SJCRH30 (cell line): ENCODE data around the gene CD40LG. TPM values are rescaled to one million over a fixed set of nuclear protein-coding genes. Genes with fewer than 3 reads are reported as not detected.

ENCODE experiments used
- DNase-seq, 2 experiments: peaks; one replicate each; pipeline ENCODE4 v3.0.0-alpha.2; 2015 to 2020
- H3K27ac ChIP-seq: fragments of 250-450 bp; sonication (Bioruptor Pico); 2 replicates; pipeline ENCODE4 v1.5.1; 2020; ENCODE audit warnings: mild to moderate bottlenecking, moderate library complexity
- H3K27me3 ChIP-seq: fragments of 250-450 bp; sonication (Bioruptor Pico); 2 replicates; pipeline ENCODE4 v1.5.1; 2020; ENCODE audit warnings: mild to moderate bottlenecking, moderate library complexity
- H3K36me3 ChIP-seq: fragments of 250-450 bp; sonication (Bioruptor Pico); 2 replicates; pipeline ENCODE4 v1.5.1; 2020; ENCODE audit warnings: mild to moderate bottlenecking, moderate library complexity
- H3K4me1 ChIP-seq: fragments of 250-450 bp; sonication (Bioruptor Pico); 2 replicates; pipeline ENCODE4 v1.5.1; 2020; ENCODE audit warnings: mild to moderate bottlenecking, moderate library complexity
- H3K4me3 ChIP-seq: fragments of 250-450 bp; sonication (Bioruptor Pico); 2 replicates; pipeline ENCODE4 v1.5.1; 2020; ENCODE audit warnings: mild to moderate bottlenecking, moderate library complexity
- H3K9me3 ChIP-seq: fragments of 250-450 bp; sonication (Bioruptor Pico); replicated peaks from 2 replicates; pipeline ENCODE4 v1.5.1; 2020; ENCODE audit warnings: mild to moderate bottlenecking, moderate library complexity
- total RNA-seq: library from RNA; depleted of rRNA; stranded (reverse); fragments of >200 nt; shearing (Covaris generic); gene quantifications from 2 replicates; pipeline ENCODE4 v1.2.3, GENCODE V29; 2014; rRNA removed

The CD40LG gene
- not detected in 2 replicates for total RNA-seq

DNA sequence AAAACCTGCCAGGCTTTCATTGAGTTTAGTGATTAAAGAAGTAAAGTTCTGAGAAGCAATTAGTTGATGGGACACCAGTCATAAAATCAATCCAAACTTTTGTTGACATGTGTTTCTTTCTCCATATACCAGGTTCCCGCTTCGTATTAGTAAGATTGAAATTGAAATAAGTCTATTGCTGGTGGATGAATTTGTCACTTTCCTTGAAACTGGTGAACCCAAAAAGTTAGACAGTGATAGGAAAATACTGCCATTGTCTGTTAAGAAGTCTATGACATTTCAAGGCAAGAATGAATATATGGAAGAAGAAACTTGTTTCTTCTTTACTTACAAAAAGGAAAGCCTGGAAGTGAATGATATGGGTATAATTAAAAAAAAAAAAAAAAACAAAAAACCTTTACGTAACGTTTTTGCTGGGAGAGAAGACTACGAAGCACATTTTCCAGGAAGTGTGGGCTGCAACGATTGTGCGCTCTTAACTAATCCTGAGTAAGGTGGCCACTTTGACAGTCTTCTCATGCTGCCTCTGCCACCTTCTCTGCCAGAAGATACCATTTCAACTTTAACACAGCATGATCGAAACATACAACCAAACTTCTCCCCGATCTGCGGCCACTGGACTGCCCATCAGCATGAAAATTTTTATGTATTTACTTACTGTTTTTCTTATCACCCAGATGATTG is at the start of gene CD40LG:
TSS of gene CD40LG (plus strand) at position 482 of the 684 bp plus-strand sequence. CDS start at position 573, 91 bp downstream.
- H3K27me3 ChIP-seq: no peaks in the 10 kb centered on the region
- H3K36me3 ChIP-seq: no peaks in the 10 kb centered on the region
- no peak for DNase-seq
- H3K4me1 ChIP-seq: no peaks in the 10 kb centered on the region
- no peak within 1 kb of the TSS for H3K4me3 ChIP-seq
- no peak within 1 kb of the TSS for H3K27ac ChIP-seq
- no peaks in the 10 kb centered on the region for H3K9me3 ChIP-seq

DNA sequence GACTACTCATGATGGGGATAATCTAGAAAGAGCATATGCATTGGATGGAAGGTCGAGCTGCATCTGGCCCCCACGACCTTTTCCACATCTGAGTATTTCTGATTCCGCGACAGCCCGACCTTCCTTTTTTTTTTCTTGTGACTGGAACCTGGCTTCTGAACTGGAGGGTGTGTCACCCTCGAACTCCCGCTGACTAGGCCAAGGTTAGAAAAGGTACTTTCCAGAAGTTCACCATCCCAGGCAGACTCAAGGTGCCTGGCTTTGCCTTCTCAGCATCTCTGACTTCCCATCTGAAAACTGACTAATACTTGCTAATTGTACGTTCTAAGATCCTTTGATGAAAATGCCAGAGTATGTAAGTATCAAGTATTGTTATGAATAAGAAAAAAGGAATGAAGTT is 49.3 kb upstream of the CD40LG start:
- DNase-seq: no peak
- H3K27me3 ChIP-seq: no peaks in the 10 kb centered on the region

DNA sequence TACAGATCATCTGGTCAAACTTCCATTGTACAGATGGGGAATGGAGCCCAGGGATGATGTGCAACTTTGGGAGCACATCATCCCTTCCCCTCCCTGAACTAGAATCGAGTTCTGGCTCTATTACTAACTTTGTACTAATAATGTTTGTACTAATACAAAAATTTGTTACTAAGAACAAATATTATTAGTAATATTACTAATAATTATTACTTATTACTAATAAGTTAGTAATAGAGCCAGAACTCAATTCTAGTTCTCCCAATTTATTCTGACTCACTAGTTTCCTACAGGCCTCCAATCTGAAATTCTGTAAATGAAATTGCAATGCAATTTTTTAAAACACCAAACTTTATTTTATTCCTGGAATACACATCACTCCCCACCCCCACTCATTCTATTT is 47.9 kb upstream of the CD40LG start:
- DNase-seq: no peak
- Histone ChIP-seq H3K4me3 (no peak overlapping the region), H3K36me3 (no peaks in the 10 kb centered on the region), H3K4me1 (no peaks in the 10 kb centered on the region), H3K9me3 (no peaks in the 10 kb centered on the region), H3K27ac (no peak overlapping the region), H3K27me3 (no peaks in the 10 kb centered on the region)

More for the DNA sequence above, 49.3 kb upstream of the CD40LG start:
- Histone ChIP-seq H3K9me3 (no peaks in the 10 kb centered on the region), H3K4me3 (no peak overlapping the region), H3K36me3 (no peaks in the 10 kb centered on the region), H3K27ac (no peak overlapping the region), H3K4me1 (no peaks in the 10 kb centered on the region)

DNA sequence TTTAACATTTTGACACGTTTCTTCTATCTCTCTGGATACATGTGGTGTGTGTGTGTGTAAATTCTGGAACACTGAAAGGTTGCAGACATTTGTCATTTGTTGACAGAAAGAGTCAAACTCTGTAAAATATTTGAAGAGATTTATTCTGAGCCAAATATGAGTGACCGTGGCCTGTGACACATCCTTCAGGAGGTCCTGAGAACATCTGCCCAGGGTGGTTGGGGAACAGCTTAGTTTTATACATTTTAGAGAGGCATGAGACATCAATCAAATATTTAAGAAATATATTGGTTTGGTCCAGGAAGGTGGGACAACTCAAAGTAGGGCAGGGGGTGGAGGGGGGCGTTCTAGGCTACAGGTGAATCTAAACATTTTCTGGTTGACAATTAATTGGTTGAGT is 40.7 kb upstream of the CD40LG start:
- Histone ChIP-seq H3K36me3 (no peaks in the 10 kb centered on the region), H3K27ac (no peak overlapping the region), H3K27me3 (no peaks in the 10 kb centered on the region), H3K4me3 (no peak overlapping the region), H3K4me1 (no peaks in the 10 kb centered on the region), H3K9me3 (no peaks in the 10 kb centered on the region)
- DNase-seq: no peak

DNA sequence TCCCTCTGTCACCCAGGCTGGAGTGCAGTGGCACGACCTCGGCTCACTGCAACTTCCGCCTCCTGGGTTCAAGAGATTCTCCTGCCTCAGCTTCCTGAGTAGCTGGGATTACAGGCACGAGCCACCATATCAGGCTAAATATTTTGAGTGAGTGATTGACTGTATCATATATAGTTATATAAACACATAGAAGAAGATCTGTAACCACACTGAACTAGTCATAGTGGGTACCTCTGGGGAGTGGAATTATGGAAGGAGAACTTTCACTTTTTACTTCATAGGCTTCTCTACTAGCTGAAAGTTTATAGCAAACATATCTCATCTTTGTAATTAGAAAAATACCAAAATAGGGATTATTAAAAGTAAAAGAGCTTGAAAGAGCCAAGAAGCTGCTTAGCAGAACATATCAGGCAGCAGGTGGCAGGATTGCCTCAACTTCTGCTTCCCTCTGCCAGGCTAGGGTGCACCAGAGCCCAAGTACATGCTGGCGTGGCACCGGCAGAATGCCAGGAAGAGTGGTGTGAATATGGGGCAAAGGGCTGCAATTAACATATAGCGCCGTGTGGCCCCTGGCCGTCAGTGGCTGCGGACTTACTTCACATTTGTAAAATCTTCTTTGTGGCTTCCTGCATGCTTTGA is 39.5 kb upstream of the CD40LG start:
- H3K9me3 ChIP-seq: no peaks in the 10 kb centered on the region
- H3K4me1 ChIP-seq: no peaks in the 10 kb centered on the region
- peak in 1 of 2 experiments; percentile 3 for DNase-seq
- no peak overlapping the region for H3K27ac ChIP-seq
- no peak overlapping the region for H3K4me3 ChIP-seq
- no peaks in the 10 kb centered on the region for H3K27me3 ChIP-seq
- H3K36me3 ChIP-seq: no peaks in the 10 kb centered on the region

DNA sequence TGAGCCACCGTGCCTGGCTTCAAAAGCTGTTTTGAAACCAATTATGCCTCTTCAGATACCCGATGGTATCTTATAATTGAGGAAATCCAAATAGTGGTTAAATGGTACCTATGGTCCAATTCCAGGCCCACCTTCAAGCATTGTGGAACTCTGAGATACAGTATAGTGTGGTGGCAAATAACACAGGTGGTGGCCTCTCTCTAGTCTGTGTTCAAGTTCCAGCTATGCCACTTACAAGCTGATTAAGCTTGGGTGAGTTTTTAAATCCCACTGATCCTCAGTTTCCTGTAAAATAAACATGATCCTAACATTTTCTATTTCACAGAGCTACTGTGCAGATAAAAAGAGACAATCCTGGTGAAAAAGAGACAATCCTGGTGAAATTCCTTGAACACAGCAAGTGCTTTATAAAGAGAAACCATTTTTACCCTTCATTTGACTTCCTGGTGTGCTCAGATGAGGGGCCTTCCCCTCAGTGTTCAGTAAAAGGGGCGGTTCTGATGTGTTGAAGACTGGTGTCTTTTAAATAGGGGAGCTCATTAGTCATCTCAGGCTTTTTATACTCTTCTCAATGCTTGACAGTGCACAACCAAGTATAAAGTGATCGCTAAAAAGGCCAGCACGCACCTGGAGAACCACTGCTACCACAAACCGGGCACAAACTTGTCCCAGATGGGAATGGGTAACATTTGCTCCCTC is 30.8 kb upstream of the CD40LG start:
- DNase-seq: no peak

DNA sequence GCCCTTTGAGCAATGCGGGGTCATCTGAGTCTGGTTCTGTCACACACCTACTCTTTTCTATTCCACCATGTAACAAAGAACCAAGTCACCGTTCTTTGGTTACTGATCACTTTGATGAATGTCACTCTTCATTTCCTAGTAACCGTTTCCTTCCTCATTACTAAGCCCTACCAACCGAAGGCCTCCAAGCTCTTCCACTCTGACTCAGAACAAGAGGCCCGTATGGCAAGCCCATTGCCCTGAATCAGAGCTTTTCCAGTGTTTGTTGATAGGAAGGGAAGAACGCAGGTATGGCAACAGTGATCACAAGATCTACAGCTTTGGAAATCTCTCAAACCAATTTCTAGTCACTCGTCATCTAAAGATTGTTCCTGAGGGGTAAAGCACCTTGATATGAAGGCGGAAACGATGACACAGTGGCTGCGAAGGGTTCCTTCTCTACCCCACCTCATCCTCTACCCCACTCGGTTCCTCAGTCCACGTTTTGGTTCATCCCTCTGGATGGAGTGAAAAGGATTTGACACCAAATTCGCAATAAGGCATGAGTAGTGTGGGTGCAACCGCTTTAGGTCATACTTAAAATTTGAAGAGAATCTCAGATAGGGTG is 28.0 kb upstream of the CD40LG start:
- no peak overlapping the region for H3K27ac ChIP-seq
- no peaks in the 10 kb centered on the region for H3K27me3 ChIP-seq
- no peaks in the 10 kb centered on the region for H3K4me1 ChIP-seq
- DNase-seq: no peak
- H3K36me3 ChIP-seq: no peaks in the 10 kb centered on the region
- H3K9me3 ChIP-seq: no peaks in the 10 kb centered on the region
- no peak overlapping the region for H3K4me3 ChIP-seq

More for the DNA sequence above, 30.8 kb upstream of the CD40LG start:
- H3K4me3 ChIP-seq: no peak overlapping the region
- no peaks in the 10 kb centered on the region for H3K36me3 ChIP-seq
- H3K27me3 ChIP-seq: no peaks in the 10 kb centered on the region
- H3K27ac ChIP-seq: no peak overlapping the region
- H3K9me3 ChIP-seq: no peaks in the 10 kb centered on the region
- H3K4me1 ChIP-seq: no peaks in the 10 kb centered on the region

DNA sequence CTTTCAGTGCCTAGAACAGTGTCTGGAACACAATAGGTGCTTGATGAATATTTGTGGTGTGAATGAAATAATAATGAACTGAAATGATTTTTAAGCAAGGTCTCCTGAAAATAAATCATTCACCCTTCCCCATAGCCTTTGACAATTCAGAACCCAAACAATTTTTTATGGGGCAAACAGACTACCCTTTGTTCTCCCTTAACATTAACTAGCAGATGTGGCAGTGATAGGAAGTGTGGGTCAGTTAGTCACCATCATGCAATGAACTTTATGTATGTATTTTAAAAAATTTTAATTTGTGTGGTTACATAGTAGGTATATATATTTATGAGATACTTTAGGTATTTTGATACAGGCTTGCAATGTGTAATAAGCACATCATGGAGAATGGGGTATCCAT is 27.2 kb upstream of the CD40LG start:
- H3K27ac ChIP-seq: no peak overlapping the region
- H3K4me1 ChIP-seq: no peaks in the 10 kb centered on the region
- DNase-seq: no peak
- no peak overlapping the region for H3K4me3 ChIP-seq
- no peaks in the 10 kb centered on the region for H3K9me3 ChIP-seq
- H3K27me3 ChIP-seq: no peaks in the 10 kb centered on the region
- H3K36me3 ChIP-seq: no peaks in the 10 kb centered on the region

DNA sequence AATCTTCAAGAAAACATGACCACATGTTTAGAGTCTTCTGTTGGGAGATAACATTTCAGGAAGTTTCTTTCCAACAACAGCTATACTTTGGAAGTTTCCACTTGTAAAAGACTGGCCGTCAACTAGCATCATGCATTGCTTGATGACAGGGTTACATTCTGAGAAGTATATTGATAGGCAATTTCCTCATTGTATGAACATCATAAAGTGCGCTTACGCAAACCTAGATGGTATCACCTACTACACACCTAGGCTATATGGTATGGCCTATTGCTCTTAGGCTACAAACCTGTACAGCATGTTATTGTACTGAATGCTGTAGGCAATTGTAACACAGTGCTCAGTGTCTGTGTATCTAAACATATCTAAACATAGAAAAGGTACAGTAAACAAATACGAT is 25.4 kb upstream of the CD40LG start:
- H3K4me1 ChIP-seq: no peaks in the 10 kb centered on the region
- DNase-seq: no peak
- H3K27ac ChIP-seq: no peak overlapping the region
- H3K4me3 ChIP-seq: no peak overlapping the region
- no peaks in the 10 kb centered on the region for H3K36me3 ChIP-seq
- no peaks in the 10 kb centered on the region for H3K27me3 ChIP-seq
- H3K9me3 ChIP-seq: no peaks in the 10 kb centered on the region

DNA sequence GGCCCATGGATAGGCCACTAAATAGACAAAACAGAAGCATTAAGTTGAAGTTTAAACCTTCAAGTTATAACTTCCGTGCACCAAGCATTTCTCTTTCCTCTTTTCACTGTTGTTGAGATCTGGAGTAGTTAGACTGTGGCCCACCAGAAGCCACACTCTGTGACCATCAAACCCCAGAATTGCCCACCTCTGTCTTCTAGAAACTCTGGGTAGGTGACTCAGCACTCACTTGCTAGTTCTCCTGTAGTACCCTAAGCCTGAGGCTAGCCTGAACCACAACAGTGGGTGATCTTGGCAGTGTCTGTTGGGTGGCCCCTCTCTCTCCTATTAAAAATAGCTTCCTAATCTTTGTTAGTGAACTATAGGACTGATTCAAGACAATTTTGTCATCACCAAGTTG is 24.6 kb upstream of the CD40LG start:
- Histone ChIP-seq H3K36me3 (no peaks in the 10 kb centered on the region), H3K27me3 (no peaks in the 10 kb centered on the region), H3K27ac (no peak overlapping the region), H3K4me3 (no peak overlapping the region), H3K9me3 (no peaks in the 10 kb centered on the region), H3K4me1 (no peaks in the 10 kb centered on the region)
- no peak for DNase-seq

DNA sequence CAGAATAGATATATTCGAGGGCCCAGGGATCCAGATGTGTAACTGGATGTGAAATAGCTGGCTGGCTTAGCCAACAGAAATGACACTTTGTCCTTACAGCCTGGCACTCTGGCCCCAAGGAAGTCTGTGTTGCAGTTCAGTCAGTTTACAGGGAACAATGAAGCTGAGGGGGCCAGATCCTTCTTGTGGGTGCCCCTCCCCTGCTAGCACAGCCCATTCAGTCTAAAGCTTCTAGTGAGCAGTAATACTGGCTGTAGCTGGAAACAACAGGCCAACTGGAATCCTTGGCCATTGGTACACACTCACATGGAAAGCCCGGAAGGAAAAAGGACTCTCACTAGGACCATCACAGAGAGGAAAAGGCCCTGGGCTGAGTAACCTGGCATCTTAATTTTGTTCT is 22.7 kb upstream of the CD40LG start:
- H3K27ac ChIP-seq: no peak overlapping the region
- H3K9me3 ChIP-seq: no peaks in the 10 kb centered on the region
- no peak for DNase-seq
- H3K36me3 ChIP-seq: no peaks in the 10 kb centered on the region
- H3K27me3 ChIP-seq: no peaks in the 10 kb centered on the region
- H3K4me3 ChIP-seq: no peak overlapping the region
- no peaks in the 10 kb centered on the region for H3K4me1 ChIP-seq

DNA sequence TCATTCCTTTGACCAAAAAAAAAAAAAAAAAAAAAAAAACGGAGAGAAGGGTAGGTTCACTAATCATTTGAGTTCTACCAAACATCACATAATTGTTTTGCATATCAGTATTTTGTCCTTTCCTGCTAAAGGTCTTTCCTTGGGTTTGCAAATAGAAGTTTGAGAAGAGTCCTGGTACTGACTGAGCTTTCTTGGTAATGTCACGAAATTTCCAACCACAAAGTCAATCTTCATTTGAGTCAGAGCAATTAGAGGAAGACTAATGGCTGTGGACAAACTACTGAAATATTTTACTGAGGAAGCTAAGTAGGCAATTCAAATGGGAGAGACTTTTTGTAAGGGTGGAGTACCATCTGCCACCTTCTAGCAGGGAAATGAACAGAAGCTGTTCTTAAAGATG is 21.7 kb upstream of the CD40LG start:
- H3K4me1 ChIP-seq: no peaks in the 10 kb centered on the region
- H3K36me3 ChIP-seq: no peaks in the 10 kb centered on the region
- no peak for DNase-seq

DNA sequence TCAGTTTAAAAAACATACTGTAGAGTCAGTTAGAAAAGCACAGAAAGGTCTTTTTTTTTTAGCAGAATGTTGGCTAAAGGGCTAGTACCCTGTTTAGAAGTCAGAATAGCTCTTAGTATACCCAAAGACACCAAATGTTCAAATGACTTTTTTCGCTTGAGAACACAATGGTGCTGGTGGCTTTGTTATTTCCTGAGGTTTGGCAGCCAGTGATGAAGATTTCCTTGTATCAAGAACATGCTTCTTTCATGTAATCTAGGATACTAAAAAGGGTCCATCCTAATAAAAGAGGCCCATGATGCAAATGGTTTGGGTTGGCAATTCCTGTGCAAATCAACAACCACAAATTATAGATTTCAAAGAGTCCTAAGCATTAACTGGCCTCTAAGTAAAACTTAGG is 21.1 kb upstream of the CD40LG start:
- Histone ChIP-seq H3K9me3 (no peaks in the 10 kb centered on the region), H3K27me3 (no peaks in the 10 kb centered on the region), H3K27ac (no peak overlapping the region), H3K4me1 (no peaks in the 10 kb centered on the region), H3K4me3 (no peak overlapping the region), H3K36me3 (no peaks in the 10 kb centered on the region)
- no peak for DNase-seq

More for the DNA sequence above, 21.7 kb upstream of the CD40LG start:
- Histone ChIP-seq H3K9me3 (no peaks in the 10 kb centered on the region), H3K4me3 (no peak overlapping the region), H3K27me3 (no peaks in the 10 kb centered on the region), H3K27ac (no peak overlapping the region)

DNA sequence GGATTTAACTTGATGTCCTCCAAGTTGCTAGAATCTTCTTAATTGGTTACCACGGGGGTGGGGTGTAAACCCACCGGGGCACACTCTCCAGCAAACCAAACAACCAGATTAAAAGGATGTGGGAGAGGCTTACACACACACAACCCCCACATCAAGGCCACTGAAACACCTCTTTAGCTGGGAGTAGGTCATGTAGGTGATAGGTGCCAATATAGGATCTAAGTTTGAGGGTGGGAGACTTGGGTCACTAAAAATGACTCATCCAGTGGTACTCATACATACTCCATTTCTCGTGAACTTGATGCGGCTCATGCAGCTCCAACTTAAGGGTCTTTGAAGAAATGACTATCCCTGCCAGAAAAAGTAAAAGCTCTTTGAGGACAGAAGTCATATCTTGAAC is 20.5 kb upstream of the CD40LG start:
- no peak overlapping the region for H3K4me3 ChIP-seq
- H3K36me3 ChIP-seq: no peaks in the 10 kb centered on the region
- H3K27ac ChIP-seq: no peak overlapping the region
- H3K9me3 ChIP-seq: no peaks in the 10 kb centered on the region
- no peaks in the 10 kb centered on the region for H3K4me1 ChIP-seq
- no peak for DNase-seq
- H3K27me3 ChIP-seq: no peaks in the 10 kb centered on the region

DNA sequence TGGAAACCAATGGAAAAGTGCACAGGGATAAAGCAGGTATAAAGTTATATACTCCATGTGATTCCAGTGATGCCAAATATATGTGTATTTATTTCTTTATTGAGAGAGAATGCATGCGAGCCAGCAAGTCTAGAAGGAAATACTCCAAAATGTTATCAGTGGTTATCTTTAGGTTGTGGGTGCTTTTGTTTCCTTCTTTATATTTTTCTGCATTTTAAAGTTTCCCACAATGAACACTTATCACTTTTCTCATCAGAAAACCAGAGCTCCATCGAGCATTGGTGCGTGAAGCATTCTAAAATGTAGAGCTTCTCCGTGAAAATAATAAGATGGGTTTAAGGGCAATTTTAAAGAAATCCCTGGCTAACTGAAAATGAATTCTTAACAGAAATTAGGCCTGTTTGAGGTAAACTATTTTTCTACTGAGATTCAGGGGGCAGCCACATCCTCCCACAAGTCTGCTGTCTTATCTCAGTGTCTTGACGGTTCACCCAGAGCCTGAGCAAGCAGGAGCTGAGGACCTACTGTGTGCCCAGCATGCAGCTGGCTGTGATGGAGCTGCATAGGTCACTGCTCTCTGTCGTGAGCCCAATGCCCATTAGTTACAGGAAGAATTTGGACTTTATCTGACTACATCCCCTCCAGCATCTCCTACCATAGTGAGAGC is 18.7 kb upstream of the CD40LG start:
- no peak for DNase-seq
- Histone ChIP-seq H3K27me3 (no peaks in the 10 kb centered on the region), H3K9me3 (no peaks in the 10 kb centered on the region), H3K27ac (no peak overlapping the region), H3K36me3 (no peaks in the 10 kb centered on the region), H3K4me3 (no peak overlapping the region), H3K4me1 (no peaks in the 10 kb centered on the region)
